PC-9 (cell line): ENCODE measurements around the gene MYO18B. TPM values are rescaled to one million over a fixed set of nuclear protein-coding genes. Genes with fewer than 3 reads are reported as not detected.

Experiments
- BruUV-seq: library from RNA; stranded (reverse); fragments of 400-500 nt; replicated peaks from 2 replicates; lab custom pipeline; 2021; lab: Mats Ljungman, UMichigan
- CTCF ChIA-PET: fragments of 300-600 bp; sonication (Branson Sonifier 250); formaldehyde crosslinking; loops from one replicate; lab custom pipeline; 2022; ENCODE audit warnings: antibody characterized with exemption; lab: Charles Lee
- POLR2A ChIA-PET: fragments of 300-600 bp; sonication (Branson Sonifier 250); formaldehyde crosslinking; loops from one replicate; lab custom pipeline; 2022; ENCODE audit warnings: antibody characterized with exemption; ENCODE audit not compliant: unreplicated experiment; lab: Charles Lee
- DNase-seq, 2 experiments: peaks; one replicate each; pipeline versions ENCODE4 v3.0.0 to v3.0.0-alpha.2; 2015 to 2022; ENCODE audit warnings: mixed read lengths in 1 of 2
- H2AFZ ChIP-seq: fragments of 200-600 bp; sonication (generic); 2 replicates; pipeline ENCODE4 v1.8.1; 2017; ENCODE audit warnings: antibody characterized with exemption
- H3F3A ChIP-seq: fragments of 200-600 bp; sonication (generic); 2 replicates; pipeline ENCODE4 v1.8.1; 2017; ENCODE audit warnings: antibody characterized with exemption, mild to moderate bottlenecking, low read depth; ENCODE audit not compliant: insufficient read depth
- H3K27ac ChIP-seq: fragments of 200-600 bp; sonication (generic); 2 replicates; pipeline ENCODE4 v1.6.1; 2016; ENCODE audit warnings: mixed run types
- H3K27me3 ChIP-seq: fragments of 200-600 bp; sonication (generic); 2 replicates; pipeline ENCODE4 v1.6.1; 2016; ENCODE audit warnings: low read depth, mixed run types; ENCODE audit not compliant: insufficient read depth
- H3K36me3 ChIP-seq: fragments of 200-600 bp; sonication (generic); 2 replicates; pipeline ENCODE4 v1.6.1; 2016; ENCODE audit warnings: low read depth, mixed run types
- H3K4me1 ChIP-seq: fragments of 200-600 bp; sonication (generic); replicated peaks from 2 replicates; pipeline ENCODE4 v1.6.1; 2016; ENCODE audit warnings: mixed run types; ENCODE audit not compliant: insufficient read depth
- H3K4me2 ChIP-seq: fragments of 200-600 bp; sonication (generic); 2 replicates; pipeline ENCODE4 v1.6.1; 2017; ENCODE audit warnings: mixed run types
- H3K4me3 ChIP-seq: fragments of 200-600 bp; sonication (generic); 2 replicates; pipeline ENCODE4 v1.6.1; 2016; ENCODE audit warnings: mixed run types
- H3K79me2 ChIP-seq: fragments of 200-600 bp; sonication (generic); 2 replicates; pipeline ENCODE4 v1.6.1; 2017; ENCODE audit warnings: low read depth, mixed run types
- H3K9me2 ChIP-seq: fragments of 200-600 bp; sonication (generic); 2 replicates; pipeline ENCODE4 v1.8.1; 2017; ENCODE audit warnings: mild to moderate bottlenecking; ENCODE audit not compliant: insufficient read depth
- H3K9me3 ChIP-seq: fragments of 200-600 bp; sonication (generic); 2 replicates; pipeline ENCODE4 v1.8.1; 2016; ENCODE audit warnings: low read depth; ENCODE audit not compliant: insufficient read depth
- H4K20me1 ChIP-seq: fragments of 200-600 bp; sonication (generic); 2 replicates; pipeline ENCODE4 v1.8.1; 2017; ENCODE audit not compliant: insufficient read depth
- EZH2 ChIP-seq: fragments of 200-600 bp; sonication (generic); IDR thresholded peaks from 2 replicates; pipeline ENCODE4 v1.8.0; 2017; ENCODE audit warnings: antibody characterized with exemption, low read depth
- intact Hi-C: fragments of 100-400 bp; cut with micrococcal nuclease; formaldehyde crosslinking; loops from one replicate; pipeline ENCODE4 v1.10.0; 2022; ENCODE audit not compliant: unreplicated experiment
- total RNA-seq: library from RNA; stranded (reverse); gene quantifications from 2 replicates; pipeline ENCODE4 v1.2.3, GENCODE V29; 2021
- TF ChIP-seq, protein P1 (sequence below): fragments of 200-600 bp; sonication (generic); conservative IDR thresholded peaks from 2 replicates; pipeline ENCODE4 v1.6.1; 2017; ENCODE audit warnings: mixed run types, antibody characterized with exemption, mild to moderate bottlenecking, moderate library complexity

Gene MYO18B
- total RNA-seq, 1 experiment from 2014 or later, result not detected

DNA sequence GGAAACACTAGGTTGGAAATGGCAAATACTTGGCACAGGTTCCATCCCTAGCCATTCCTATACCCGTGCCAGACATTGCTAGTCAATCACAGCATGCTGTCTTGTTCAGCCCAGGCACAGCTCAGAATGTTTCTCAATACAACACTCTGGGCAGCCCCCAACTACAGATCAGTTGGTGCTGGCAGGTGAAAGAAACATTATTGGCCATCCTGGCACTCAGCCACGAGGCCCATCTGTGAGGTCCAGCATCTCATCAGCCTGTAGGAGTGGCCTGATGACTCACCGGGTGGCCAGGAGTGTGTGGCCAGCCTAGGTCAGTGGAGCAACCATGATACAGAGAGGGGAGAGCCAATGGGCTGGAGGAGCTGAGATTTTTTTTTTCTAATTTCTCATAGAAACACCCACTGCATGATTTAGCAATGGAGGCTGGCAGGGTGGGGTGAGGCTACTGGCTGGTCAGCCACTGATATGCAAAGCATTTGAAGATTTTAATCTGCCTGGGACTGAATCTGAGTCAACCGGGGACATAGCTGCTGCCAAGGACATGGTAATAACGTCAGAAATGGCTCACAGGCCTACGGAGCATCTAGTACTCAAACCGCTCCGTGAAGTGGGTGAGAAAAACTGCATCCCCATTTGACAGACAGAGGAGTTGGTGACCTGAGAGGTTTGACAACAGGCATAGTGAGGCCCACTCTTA is 5.4 kb downstream of the MYO18B start:
- POLR2A ChIA-PET, result interaction anchor here (0.7 kb wide), 1 partner anchor 21 kb away, joined by 6 read pairs; no protein-coding TSS in a partner anchor
- intact Hi-C loops, result loop anchor here (1.0 kb wide), 1 partner anchor 13 kb away; no protein-coding TSS in a partner anchor
- peak overlapping the region; percentile 65 for H3K27ac ChIP-seq

DNA sequence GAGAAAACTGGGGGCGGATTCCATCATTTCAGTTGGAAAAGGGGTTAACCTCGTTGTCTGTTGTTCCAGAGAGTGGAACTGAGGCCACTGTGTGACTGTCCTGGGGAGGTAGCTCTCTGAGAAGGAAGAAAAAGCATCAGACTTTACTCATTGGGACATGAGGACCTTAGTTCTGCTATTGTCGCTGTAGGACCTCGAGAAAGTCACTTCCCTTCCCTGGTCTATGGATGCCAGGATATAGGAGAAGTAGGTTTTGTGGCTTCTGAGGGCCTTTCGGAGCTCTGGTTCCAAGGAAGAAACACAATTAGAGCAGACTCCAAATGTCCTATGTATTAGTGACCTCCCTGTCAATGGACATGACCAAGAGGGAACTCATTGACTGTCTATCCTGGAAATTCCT is 6.2 kb downstream of the MYO18B start:
- peak overlapping the region; percentile 56 for H3K27ac ChIP-seq
- no TSS peak for BruUV-seq

More for the DNA sequence above, 5.4 kb downstream of the MYO18B start:
- H3K4me1 ChIP-seq, result peaks cover 20% of the 10 kb centered on the region
- H3K4me3 ChIP-seq, result no peak overlapping the region
- DNase-seq, result peak; percentile 88 to 89
- TF ChIP-seq, protein P1, sequence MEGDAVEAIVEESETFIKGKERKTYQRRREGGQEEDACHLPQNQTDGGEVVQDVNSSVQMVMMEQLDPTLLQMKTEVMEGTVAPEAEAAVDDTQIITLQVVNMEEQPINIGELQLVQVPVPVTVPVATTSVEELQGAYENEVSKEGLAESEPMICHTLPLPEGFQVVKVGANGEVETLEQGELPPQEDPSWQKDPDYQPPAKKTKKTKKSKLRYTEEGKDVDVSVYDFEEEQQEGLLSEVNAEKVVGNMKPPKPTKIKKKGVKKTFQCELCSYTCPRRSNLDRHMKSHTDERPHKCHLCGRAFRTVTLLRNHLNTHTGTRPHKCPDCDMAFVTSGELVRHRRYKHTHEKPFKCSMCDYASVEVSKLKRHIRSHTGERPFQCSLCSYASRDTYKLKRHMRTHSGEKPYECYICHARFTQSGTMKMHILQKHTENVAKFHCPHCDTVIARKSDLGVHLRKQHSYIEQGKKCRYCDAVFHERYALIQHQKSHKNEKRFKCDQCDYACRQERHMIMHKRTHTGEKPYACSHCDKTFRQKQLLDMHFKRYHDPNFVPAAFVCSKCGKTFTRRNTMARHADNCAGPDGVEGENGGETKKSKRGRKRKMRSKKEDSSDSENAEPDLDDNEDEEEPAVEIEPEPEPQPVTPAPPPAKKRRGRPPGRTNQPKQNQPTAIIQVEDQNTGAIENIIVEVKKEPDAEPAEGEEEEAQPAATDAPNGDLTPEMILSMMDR, result no peak
- TF ChIP-seq EZH2, result no peak
- no peaks in the 10 kb centered on the region for H3K9me3 ChIP-seq
- BruUV-seq, result no TSS peak
- H3K4me2 ChIP-seq, result peak overlapping the region; percentile 24
- H3F3A ChIP-seq, result peaks cover 8% of the 10 kb centered on the region; the same call in 1 of the 2 replicates
- H3K79me2 ChIP-seq, result no peaks in the 10 kb centered on the region
- H3K36me3 ChIP-seq, result no peaks in the 10 kb centered on the region
- no peaks in the 10 kb centered on the region for H3K27me3 ChIP-seq
- CTCF ChIA-PET, result interaction anchor here (0.7 kb wide), 1 partner anchor 461 kb away, joined by 3 read pairs; no protein-coding TSS in a partner anchor
- H2AFZ ChIP-seq, result no peak overlapping the region
- H4K20me1 ChIP-seq, result no peaks in the 10 kb centered on the region
- no peaks in the 10 kb centered on the region for H3K9me2 ChIP-seq

DNA sequence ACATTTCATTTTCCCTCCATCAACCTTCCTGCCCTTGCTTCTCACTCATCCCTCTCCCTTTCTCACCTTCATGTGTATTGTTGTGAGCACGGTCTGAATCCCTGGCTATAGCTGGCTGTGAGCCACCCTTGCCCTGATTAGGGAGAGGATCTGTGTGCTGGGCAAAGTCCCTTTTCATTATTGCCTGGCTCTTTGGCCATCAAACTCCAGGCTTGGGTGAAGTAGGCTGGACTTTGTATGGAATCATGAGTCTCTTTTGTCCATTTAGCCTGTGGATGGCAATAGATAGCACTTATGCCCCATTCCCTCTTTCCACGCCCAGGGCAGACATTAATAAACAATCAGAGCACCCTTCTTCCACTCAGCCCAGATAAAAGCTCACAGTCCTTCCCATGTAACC is 6.7 kb downstream of the MYO18B start:
- TF ChIP-seq EZH2, result no peak
- TF ChIP-seq, protein P1, result no peak
- peaks cover 8% of the 10 kb centered on the region; the same call in 1 of the 2 replicates for H3F3A ChIP-seq

More for the DNA sequence above, 6.2 kb downstream of the MYO18B start:
- CTCF ChIA-PET, result interaction anchor here (0.7 kb wide), 1 partner anchor 462 kb away, joined by 3 read pairs; no protein-coding TSS in a partner anchor
- intact Hi-C loops, result no loop called here
- Histone ChIP-seq H2AFZ (no peak overlapping the region), H3K4me1 (peaks cover 20% of the 10 kb centered on the region), H3K9me2 (no peaks in the 10 kb centered on the region), H4K20me1 (no peaks in the 10 kb centered on the region), H3K9me3 (no peaks in the 10 kb centered on the region), H3K4me2 (peak overlapping the region; percentile 24; the same call in 1 of the 2 replicates), H3K4me3 (no peak overlapping the region), H3F3A (peaks cover 8% of the 10 kb centered on the region; the same call in 1 of the 2 replicates), H3K27me3 (no peaks in the 10 kb centered on the region), H3K36me3 (no peaks in the 10 kb centered on the region), H3K79me2 (no peaks in the 10 kb centered on the region)
- TF ChIP-seq, protein P1, result no peak
- no peak for TF ChIP-seq EZH2
- POLR2A ChIA-PET, result no interaction called here
- no peak for DNase-seq

More for the DNA sequence above, 6.7 kb downstream of the MYO18B start:
- Histone ChIP-seq H3K36me3 (no peaks in the 10 kb centered on the region), H4K20me1 (no peaks in the 10 kb centered on the region), H3K79me2 (no peaks in the 10 kb centered on the region), H3K27ac (no peak overlapping the region), H3K4me1 (peaks cover 20% of the 10 kb centered on the region), H3K4me3 (no peak overlapping the region), H2AFZ (no peak overlapping the region), H3K27me3 (no peaks in the 10 kb centered on the region), H3K9me3 (no peaks in the 10 kb centered on the region), H3K9me2 (no peaks in the 10 kb centered on the region), H3K4me2 (no peak overlapping the region)
- intact Hi-C loops, result no loop called here
- no peak for DNase-seq
- BruUV-seq, result no TSS peak
- CTCF ChIA-PET, result no interaction called here
- POLR2A ChIA-PET, result no interaction called here
